T-helper 9 cell (primary cell): ENCODE data around the gene LSM14B.
"Not testable (repeated sequence)": the region's sequence is repeated elsewhere in the genome, so short reads cannot be mapped to it uniquely, and the experiment has no call there.

Experiments used
- DNase-seq: peaks from one replicate; pipeline ENCODE4 v3.0.0-alpha.2; 2020
- total RNA-seq, 2 donors: gene quantifications; one replicate each; lab custom pipeline; 2026; lab: John Stamatoyannopoulos, UW

The LSM14B gene
- total RNA-seq: 40.8 to 60.7 reads per million in 2 donors

DNA sequence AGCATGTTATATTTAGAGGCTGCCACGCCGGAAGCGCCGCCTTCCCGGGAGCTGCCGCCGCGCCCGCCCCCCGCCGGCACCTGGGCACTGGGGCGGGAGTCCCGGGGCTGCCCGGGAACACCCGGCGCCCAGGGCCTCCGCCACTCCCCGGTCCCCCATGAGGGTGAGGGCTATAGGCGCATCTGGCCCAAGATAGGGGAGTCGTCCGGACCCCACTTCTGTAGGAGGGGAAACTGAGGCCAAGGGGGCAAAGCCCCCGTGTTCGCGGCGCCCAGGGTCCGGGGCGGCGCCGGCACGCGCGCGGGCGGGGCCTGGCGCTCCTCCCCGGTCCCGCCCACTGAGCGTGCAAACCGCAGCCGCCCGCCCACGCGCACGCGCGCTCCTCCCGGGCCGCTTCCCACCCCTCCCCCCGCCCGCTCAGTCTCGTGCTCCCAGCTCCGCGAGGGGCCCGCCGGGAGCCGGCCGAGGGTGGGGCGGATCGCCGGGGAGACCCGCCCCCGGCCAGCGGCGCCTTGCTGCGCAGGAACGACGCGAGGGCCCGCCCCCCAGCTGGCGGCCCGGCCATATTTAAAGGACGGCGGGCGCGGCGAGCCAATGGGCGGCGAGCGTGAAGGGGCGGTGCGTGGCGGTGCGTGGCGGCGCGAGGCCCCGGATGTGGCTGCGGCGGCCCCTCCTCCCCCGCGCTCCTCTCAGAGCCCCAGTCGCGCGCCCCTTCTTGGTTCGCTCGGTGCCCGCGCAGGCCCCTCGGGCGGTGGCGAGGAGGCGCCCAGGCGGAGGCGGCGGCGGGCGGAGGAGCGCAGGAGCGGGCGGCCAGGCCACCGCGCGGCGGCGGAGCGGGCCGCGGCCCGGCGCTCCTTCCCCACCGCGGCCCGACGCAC, at the start of gene LSM14B:
LSM14B (plus strand) TSS at position 700 of the 878 bp plus-strand sequence. CDS start 192 bp downstream, outside the sequence.
- peak; percentile 90 for DNase-seq

DNA sequence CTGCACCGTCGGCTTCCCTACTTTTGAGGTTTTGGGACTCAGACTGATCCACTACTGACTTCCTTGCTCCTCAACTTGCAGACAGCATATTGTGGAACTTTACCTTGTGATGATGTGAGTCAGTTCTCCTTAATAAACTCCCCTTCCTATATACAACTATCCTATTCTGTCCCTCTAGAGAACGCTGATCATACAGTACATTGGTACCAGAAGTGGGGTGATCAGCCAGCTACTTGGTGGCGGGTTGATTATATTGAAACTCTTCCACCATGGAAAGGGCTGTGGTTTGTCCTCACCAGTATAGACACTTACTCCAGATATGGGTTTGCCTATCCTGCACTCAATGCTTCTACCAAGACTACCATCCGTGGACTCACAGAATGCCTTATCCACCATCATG, 49.0 kb upstream of the LSM14B start:
- DNase-seq: no peak

- no peak for DNase-seq
Measured at GRCh38 chr20:62079166-62079565, 43.1 kb upstream of the LSM14B start.

GRCh38 chr20:62080249-62080990, 41.9 kb upstream of the LSM14B start:
- DNase-seq: no peak

DNA sequence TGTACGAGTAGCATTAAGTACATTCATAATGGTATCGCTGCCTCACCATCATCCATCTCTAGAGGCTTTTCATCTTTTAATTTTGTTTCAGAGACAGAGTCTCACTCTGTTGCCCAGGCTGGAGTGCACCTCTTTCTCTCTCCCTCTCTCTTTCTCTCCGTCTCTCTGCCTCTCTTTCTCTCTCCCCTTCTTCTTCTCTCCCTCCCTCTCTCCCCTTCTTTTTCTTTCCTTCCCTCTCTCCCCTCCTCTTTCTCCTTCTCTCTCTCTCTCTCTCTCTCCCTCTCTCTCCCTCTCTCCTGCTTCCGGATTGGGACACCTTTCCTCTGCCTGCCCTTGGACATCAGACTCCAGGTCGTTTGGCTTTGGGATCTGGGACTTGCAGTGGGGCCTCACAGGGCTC, 39.0 kb upstream of the LSM14B start:
- no peak for DNase-seq

DNA sequence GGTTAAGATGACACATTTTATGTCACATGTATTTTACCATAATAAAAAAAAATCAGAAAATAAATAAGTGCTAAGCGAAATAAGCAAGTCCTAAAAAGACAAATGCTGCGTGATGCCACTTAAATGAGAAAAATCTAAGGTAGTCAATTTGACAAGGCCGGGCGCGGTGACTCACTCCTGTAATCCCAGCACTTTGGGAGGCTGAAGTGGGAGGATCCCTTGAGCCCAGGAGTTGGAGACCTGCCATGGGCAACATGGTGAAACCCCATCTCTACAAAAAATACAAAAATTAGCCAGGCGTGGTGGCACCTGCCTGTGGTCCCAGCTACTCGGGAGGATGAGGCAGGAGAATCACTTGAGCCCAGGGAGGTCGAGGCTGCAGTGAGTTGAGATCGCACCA, 38.1 kb upstream of the LSM14B start:
- DNase-seq: not testable (repeated sequence)

- no peak for DNase-seq
Measured at GRCh38 chr20:62085206-62085605, 37.1 kb upstream of the LSM14B start.

DNA sequence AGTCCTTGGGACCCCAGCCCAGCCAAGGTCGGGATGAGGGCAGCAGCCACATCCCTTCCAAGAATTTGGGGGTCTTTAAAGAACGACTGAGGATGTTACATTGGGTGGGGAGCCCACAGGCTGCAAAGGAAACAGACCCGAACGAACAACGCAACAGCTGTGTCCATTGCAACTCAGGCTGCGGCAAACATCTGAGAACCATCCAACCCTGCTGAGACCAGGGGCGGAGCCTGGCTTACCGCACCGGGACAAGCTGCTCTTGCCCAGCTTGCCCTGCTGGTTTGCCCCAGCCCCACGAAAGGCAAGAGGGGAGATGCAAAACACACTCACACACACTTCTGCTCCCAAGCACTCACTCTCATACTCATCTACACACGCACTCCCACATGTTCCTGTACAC, 35.0 kb upstream of the LSM14B start:
- DNase-seq: no peak

DNA sequence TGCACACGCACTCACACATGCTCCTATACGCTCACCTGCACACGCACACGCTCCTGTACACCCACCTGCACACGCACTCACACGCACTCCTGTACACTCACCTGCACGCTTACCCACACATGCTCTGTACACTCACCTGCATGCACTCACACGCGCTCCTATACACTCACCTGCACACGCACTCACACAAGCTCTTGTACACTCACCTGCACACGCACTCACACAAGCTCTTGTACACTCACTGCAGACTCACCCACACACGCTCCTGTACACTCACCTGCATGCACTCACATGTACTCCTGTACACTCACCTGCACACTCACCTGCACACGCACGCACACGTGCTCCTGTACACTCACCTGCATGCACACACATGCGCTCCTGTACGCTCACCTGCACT, 34.6 kb upstream of the LSM14B start:
- no peak for DNase-seq

- no peak for DNase-seq
Measured at GRCh38 chr20:62088258-62089127, 33.8 kb upstream of the LSM14B start.

DNA sequence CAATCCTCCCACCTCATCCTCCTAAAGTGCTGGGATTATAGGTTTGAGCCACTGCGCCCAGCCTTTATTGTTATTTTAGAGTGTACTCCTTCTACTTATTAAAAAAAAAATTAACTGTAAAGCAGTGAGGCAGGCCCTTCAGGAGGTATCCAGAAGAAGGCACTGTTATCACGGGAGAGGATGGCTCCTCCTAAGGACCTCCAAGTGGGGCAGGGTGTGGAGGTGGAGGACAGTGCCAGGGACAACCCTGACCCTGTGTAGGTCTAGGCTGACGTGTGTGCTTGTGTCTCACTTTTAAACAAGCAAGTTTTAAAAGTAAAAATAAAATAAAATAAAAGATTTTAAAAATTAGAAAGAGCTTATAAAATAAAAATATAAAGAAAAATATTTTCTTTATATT, 32.9 kb upstream of the LSM14B start:
- DNase-seq: no peak

GRCh38 chr20:62096421-62097380, 25.6 kb upstream of the LSM14B start:
- DNase-seq: no peak

DNA sequence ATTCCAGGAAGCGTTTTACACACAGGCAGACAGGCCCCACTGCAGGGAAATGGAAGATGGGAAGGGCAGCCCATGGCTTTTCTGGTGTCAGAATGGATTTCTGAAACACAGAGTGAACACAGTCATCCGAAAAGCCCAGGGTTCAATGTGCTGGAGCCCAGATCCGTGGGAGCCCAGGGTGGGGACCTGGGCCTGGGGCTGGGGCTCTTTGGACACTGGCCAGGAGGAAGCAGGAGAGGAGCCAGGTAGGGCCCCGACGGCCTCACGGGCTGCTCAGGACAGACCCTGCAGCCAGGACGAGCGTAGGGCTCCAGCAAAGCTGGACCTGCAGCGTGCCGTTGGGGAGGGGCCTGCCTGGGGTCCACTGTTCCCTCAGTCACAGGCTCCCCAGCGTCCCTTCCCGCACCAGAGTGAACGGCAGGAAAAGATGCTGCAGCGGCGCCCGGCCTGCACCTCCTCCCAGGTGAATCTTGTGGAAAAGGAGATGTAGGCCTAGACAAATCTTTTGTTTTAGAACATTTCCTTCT, 24.3 kb upstream of the LSM14B start:
- no peak for DNase-seq

DNA sequence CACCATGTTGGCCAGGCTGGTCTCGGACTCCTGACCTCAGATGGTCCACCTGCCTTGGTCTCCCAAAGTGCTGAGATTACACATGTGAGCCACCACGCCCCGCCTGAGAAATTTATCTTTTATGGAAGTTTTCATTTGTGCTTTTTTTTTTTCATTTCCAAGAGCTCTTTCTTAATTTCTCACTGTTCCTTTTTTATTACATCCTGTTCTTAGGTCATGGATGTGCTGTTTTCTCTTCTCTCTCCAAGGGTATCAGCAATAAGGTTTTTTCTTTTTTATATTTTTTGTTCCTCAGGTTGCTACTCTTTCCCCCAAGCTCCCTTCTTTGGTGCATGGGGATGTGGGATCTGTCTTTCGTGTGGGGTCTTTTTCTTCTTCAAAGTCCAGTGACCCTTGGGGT, 21.2 kb upstream of the LSM14B start:
- DNase-seq: no peak

- DNase-seq: no peak
Measured at GRCh38 chr20:62103508-62104233, 18.6 kb upstream of the LSM14B start.

DNA sequence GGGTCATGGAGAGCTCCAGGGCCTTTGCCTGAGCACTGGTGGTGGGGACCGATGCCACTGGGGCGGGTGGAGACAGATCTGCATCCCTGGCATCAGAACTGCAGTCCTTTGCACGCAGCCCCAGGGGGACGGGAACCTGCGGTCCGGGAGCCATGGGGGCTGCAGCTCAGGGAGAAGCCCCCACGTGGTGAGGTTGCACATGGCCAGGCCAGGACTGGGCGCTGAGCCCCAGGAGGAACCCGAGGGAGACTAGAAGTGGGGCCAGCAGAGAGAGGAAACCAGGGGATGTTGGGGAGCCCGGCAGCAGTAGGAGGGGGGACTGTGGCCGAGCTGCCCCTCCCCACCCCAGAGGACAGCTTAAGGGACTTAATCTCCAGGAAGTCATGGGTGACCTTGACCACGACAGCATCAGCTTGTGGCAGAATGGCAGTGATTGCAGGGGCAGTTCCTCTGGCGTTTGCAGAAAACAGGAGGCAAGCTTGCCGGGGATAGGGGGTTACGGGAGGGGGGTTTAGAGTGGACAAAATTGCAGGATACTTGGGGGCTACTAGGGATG, 18.0 kb upstream of the LSM14B start:
- DNase-seq: no peak

- DNase-seq: no peak
Measured at GRCh38 chr20:62104791-62105345, 17.4 kb upstream of the LSM14B start.

DNA sequence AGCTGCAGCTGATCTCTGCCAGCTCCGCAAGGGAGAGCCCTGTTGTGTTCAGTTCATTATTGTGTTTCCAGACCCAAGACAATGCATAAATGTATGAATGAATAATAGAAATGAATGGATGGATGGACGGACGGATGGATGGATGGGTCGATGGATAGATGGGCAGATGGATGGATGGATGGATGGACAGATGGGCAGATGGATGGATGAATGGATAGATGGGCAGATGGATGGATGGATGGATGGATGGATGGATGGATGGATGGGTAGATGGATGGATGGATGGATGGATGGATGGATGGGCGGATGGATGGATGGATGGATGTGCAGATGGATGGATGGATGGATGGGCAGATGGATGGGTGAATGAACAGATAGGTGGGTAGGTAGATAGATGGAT, 16.7 kb upstream of the LSM14B start:
- no peak for DNase-seq

DNA sequence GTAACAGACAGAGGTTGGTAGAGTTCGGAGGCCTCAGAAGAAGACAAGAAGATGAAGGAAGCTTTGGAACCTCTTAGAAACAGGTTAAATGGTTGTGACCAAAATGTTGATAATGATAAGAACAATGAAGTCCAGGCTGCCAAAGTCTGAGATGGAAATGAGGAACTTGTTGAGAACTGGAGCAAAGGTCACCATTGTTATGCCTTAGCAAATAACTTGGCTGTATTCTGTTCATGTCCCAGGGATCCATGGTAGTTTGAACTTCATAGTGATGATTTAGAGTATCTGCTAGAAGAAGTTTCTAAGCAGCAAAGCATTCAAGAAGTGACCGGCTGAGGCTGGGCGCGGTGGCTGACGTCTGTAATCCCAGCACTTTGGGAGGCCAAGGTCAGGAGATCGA, 11.1 kb upstream of the LSM14B start:
- DNase-seq: no peak

DNA sequence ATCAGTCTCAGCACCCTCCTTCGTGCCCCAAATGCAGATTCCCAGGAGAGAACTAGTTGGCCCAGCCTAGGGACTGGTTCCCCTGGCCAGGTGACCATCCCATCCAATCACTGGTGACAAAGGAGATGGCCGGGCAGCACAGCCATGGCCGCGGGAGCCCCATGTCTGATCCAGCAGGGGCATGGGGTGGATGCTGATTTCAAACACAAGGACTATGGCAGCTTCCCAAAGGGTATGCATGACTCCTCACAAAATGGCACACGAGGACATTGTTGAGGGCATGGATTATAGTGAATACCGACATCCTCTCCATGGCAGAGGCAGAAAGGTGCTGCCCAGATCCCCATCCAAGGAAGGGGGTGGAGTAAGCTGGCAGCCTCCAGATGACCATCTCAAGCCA, 9.9 kb upstream of the LSM14B start:
- DNase-seq: no peak
